Measurements from ENCODE around the gene CFL1.
"Not testable (repeated sequence)": the region's sequence is repeated elsewhere in the genome, so short reads cannot be mapped to it uniquely, and the experiment has no call there.

CFL1 gene

DNA sequence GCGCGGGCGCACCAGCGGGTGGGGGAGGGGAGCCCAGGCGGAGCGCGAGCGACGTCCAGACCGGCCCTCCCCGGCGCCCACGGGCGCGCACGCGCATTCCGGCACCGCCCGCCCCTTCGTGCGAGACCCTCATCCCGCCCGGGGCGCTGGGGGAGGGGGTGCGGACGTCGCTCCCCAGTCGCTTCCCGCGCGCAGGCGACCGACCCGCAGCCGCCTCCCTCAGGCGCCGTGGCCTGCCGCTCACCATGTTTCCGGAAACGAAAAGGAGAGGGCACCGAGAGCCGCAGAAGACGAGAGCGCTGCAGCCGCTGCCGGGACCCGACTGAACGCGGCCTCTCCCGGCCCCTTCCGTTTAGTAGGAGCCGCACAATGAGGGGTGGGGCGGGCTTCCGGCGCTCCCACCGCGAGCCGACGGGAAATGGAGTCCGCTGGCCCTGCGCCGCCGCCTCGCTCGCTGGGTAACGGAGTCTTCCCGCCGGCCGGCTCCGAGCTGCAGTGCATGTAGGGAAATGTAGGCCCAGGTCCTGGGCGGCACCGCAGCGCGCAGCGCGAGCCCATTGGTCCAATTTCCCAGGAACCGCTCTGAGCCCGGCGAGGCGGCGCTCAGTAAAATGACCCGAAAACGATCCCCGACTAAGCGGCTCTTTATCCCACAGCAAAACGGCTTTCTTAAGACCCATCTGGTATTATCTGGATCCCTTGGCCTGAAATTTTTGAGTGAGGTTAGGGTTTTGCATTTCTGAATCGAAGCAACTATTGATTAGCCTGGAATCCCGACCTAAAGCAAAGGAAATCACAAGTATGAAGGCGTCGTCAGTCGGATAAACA is at the start of gene CFL1:
Gene CFL1 (minus strand): TSS at position 328 of the 828 bp plus-strand sequence. CDS start 81 bp downstream, at position 247.
- DNase-seq: peak; percentile 99

DNA sequence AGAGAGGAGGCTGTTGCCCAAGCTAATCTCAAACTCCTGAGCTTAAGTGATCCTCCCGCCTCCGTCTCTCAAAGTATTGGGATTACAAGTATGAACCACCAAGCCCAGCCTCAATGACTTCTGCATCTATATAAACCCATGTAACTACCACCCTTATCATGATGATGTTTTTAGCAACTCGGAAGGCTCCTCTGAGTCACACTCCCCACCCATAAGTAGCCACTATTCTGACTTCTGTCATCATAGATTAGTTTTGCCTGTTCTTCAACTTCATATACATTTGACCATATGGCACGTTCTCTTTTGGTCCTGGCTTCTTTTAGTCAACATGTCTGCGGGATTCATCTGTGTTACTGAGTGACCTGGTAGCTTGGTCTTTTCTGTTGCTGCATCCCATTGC is 48.6 kb upstream of the CFL1 start:
- no peak for DNase-seq

DNA sequence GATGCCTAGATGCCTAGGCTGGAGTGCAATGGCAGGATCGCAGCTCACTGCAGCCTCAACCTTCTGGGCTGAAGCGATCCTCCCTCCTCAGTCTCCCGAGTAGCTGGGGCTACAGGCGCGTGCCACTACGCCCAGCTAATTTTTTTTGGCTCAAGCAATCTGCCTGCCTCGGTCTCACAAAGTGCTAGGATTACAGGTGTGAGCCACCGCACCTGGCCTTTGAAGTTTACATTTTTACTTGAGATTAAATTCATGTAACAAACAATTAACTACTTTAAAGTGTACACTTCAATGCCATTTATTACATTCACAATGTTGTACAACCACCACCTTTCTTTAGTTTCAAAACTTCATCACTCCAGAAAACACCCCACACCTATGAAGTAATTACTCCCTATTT is 45.7 kb upstream of the CFL1 start:
- DNase-seq: no peak

DNA sequence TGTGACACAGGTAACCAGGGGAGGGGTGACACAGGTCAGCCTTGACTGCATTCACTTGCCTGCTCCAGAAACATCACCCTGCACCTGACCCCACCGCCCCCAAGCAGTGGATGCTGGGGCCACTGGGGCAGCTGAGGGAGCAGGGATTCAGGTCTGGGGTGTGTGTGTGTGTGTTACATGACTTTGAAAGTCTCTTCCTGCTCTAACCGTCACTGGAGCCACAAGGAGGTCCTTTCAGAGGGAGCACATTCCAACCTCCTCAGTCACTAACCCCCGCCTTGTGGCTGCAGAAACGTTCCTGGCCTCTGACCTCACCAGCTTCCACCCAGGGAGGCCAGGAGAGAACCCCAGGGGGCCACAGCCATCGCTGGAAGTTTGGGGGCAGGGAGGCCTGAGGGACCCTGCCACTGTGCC is 45.1 kb upstream of the CFL1 start:
- no peak for DNase-seq

- no peak for DNase-seq
Measured at GRCh38 chr11:65900899-65901180, 42.9 kb upstream of the CFL1 start.

- DNase-seq: peak; percentile 93
Measured at GRCh38 chr11:65900125-65900898, 42.3 kb upstream of the CFL1 start, which contains the start of gene FOSL1. TSS of gene FOSL1 (minus strand) at chr11:65900388. CDS start at chr11:65900339, 49 bp downstream.

- DNase-seq: peak; percentile 80
Measured at GRCh38 chr11:65899356-65900124, 41.6 kb upstream of the CFL1 start.

- DNase-seq: no peak
Measured at GRCh38 chr11:65898656-65899355, 40.8 kb upstream of the CFL1 start.

DNA sequence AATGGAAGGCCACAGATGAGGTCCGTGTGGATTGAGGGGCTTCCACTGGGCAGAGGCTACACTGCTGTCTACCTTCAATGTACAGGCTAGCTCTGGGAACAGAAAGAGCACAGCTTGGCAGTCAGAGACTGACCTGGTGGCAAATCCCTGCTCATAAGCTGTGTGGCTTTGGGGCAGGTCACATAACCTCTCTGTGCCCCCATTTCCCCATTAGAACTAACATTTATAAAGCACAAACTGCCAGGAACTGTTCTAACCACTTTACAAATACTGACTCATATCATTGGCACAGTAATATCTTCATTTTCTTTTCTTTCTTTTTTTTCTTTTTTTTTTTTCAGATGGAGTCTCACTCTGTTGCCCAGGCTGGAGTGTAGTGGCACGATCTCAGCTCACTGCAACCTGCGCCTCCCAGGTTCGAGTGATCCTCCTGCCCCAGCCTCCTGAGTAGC is 39.1 kb upstream of the CFL1 start:
- DNase-seq: no peak

DNA sequence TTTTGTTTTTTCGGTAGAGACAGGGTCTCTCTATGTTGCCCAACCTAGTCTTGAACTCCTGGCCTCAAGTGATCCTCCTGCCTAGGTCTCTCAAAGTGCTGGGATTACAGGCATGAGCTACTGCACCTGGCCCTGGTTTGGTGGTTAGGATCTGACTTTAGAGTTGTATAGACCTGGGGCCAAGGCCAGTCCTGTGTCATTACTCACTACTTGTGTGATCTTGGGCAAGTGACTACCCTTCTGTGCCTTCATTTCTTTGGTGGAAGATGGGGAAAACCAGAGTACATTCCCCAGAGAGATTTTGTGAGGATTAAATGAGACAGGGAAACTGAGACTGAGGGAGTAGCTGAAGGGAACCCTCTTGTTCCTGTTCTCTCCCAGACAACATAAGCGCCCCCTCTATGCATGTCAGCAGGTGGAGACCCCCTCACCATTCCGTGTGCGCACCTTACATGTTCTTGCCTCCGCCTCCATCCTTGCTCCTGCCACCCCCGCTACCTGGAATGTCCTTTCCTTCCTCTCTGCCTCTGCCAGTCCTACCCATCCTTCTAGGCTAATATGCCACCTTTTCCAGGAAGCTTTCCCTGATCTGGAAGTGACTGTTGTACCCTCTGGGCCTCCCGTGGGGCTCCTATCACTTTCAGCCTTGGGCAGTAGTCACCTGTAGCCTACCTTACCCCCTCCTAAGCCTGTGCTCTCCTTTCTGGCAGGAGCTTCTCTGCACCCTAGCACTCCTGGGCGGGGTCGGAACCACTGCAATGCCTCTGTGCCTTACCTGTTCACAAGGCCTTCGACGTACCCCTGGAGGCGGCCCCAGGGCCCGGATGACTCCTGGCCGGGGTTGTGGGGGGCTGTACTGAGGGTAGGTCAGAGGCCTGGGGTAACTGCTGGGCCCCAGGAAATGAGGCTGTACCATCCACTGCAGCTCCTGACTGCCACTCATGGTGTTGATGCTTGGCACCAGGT is 38.3 kb upstream of the CFL1 start:
- no peak for DNase-seq

GRCh38 chr11:65895482-65895981 is 37.6 kb upstream of the CFL1 start:
- DNase-seq: no peak

- peak; percentile 46 for DNase-seq
Measured at GRCh38 chr11:65894034-65894591, 36.1 kb upstream of the CFL1 start.

DNA sequence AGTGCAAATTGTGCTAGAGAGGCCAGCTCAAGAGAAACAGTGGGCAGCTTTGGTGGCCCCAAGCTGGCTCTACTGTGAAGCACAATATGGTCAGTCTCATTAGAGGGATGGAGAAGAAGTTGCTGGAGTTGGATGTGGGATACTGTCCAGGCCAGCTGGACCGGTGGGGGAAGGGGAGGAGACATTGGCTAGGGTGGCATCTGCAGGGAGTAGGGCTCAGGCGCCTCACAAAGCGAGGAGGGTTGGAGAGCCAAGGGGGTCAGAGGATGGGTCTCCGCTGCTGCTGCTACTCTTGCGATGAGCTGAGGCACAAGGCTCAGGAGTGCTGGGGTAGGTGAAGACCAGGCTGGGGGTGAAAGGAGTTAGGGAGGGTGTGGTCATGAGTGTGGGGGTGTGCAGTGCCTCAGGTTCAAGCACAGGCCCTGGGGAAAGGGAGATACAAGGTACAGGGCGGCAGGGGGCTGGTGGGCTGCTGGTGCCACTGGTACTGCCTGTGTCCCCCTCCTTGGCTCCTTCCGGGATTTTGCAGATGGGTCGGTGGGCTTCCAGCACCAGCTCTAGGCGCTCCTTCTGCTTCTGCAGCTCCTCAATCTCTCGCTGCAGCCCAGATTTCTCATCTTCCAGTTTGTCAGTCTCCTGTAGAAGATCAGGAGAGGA is 34.8 kb upstream of the CFL1 start:
- no peak for DNase-seq

DNA sequence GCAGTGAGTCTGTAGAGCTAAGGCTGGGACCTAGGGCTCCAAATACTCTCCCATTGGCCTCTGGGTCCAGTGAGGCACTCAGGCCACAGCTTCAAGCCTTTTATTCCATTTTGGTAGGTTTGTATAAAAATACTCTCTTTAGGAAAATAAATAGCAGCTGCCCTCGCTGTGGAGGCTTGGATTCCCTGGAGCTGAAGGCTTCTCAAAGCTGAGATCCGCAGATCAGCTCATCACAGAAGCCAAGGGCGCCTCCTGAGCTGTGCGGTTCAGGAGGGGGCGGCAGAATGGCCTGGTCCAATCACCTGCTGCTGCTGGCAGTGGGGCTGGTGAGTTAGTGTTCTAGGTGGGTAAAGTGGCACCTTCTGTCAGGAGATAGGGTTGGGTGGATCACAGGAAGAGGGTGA is 34.2 kb upstream of the CFL1 start:
- DNase-seq: not testable (repeated sequence)

GRCh38 chr11:65891219-65892136 is 33.5 kb upstream of the CFL1 start:
- DNase-seq: no peak

GRCh38 chr11:65890324-65891218 is 32.6 kb upstream of the CFL1 start, which contains the start of gene CCDC85B:
TSS of gene CCDC85B (plus strand) at chr11:65890673. CDS start at chr11:65890784, 111 bp downstream.
- DNase-seq: peak; percentile 99

- DNase-seq: peak; percentile 97
Measured at GRCh38 chr11:65888163-65888814, 30.3 kb upstream of the CFL1 start, which contains the start of gene FIBP. TSS of gene FIBP (minus strand) at chr11:65888471. CDS start at chr11:65888418, 53 bp downstream.
